GM12873 (cell line): ENCODE measurements around the gene TMEM9.

Source experiments
- TF ChIP-seq, protein P1 (sequence below): IDR thresholded peaks from 2 replicates; pipeline ENCODE4 v1.5.1; 2012; ENCODE audit warnings: low read depth, mild to moderate bottlenecking, moderate library complexity, low read length, control low read depth; ENCODE audit not compliant: insufficient read depth; ENCODE audit errors: missing control alignments

TMEM9 gene

DNA sequence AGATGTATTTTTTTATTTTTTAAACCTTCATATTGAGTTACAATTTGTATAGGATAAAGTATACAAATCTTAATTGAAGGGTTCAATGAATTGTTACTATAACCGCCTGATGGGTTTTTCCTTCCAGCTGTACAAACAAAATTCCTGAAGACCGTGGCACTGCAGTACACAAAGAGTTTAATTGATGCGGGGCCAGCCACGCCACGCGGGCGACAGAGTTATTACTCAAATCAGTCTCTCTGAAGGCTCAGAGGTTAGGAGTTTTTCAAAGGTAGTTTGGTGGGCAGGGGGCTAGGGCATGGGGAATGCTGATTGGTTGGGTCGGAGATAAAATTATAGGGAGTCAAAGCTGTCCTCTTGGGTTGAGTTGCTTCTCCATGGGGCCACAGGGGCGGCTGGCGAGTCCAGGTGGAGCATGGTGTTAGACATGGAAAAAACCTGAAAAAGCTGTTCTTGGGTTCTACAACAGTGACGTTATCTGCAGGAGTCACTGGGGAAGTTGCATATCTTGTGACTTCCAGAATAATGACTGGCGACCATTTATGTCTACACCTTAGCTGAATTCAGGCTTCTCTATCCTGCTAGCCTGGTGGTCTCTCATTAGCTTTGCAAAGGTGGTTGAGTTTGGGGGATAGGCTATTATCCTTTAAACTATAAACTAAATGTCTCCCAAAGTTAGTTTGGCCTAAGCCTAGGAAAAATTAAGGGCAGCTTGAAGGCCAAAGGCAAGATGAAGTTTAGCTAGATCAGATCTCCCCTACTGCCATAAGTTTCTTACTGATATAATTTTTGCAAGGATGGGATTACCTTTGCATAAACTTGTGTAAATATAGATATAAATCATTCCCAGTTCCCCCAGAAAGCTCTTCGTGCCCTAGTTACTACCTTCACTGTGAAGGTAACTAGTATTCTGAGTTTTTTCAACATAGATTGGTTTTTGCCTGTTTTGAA is 13.0 kb upstream of the TMEM9 start:
- TF ChIP-seq, protein P1, sequence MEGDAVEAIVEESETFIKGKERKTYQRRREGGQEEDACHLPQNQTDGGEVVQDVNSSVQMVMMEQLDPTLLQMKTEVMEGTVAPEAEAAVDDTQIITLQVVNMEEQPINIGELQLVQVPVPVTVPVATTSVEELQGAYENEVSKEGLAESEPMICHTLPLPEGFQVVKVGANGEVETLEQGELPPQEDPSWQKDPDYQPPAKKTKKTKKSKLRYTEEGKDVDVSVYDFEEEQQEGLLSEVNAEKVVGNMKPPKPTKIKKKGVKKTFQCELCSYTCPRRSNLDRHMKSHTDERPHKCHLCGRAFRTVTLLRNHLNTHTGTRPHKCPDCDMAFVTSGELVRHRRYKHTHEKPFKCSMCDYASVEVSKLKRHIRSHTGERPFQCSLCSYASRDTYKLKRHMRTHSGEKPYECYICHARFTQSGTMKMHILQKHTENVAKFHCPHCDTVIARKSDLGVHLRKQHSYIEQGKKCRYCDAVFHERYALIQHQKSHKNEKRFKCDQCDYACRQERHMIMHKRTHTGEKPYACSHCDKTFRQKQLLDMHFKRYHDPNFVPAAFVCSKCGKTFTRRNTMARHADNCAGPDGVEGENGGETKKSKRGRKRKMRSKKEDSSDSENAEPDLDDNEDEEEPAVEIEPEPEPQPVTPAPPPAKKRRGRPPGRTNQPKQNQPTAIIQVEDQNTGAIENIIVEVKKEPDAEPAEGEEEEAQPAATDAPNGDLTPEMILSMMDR: no peak

DNA sequence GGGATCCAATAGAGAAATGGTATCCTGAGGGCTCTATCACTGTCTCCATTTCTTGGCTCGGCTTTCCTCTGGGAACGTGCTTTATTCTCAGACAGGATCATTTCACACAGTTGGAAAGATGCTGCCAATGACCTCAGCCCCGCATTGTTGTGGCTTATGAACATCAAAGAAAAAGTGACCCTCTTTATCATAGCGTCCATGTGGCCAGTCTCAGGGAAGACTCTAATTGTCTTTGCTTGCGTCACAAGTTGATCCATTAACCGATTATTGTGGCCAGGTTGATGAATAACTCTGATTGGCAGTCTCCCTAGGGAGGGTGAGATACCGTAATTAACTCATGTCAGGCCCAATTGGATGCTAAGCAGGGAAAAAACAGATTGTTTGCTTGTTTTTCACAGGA is 10.4 kb upstream of the TMEM9 start:
- TF ChIP-seq, protein P1: no peak

DNA sequence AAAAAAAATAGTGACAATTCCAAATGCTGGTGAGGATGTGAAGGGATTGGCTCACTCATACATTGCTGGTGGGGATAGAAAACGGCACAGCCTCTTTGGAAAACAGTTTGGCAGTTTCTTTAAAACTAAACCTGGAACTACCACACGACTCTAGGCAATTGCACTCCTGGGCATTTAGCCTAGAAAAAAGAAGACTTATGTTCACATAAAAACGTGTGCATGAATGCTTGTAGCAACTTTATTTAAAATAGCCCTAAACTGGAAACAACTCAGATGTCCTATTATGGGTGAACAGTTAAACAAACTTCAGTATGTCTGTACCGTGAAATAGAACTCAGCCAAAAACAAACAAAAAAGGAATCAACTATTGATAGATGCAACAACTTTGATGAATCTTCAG is 9.4 kb upstream of the TMEM9 start:
- TF ChIP-seq, protein P1: no peak

GRCh38 chr1:201157949-201158348 is 3.7 kb upstream of the TMEM9 start:
- TF ChIP-seq, protein P1: no peak

- TF ChIP-seq, protein P1: no peak
Observed at GRCh38 chr1:201156819-201157218, 2.5 kb upstream of the TMEM9 start.

DNA sequence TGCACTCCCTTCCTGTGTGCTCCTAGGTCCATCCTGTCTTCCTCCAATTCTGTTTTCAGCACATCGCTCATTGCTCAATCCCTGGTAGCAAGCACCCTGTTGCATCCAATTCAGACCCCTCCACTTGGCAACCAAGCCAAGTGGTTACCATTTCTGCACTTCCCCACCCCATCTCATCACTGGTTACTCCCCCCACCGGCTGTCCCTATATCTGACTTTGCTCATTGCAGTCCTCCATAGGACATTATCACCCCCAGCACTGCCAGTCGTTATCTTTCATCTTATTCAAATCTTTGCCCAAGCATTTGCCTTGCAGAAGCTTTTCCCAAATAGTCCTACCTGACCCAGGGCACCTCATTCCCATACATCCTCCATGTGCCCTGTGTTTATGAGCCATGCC is 2.1 kb upstream of the TMEM9 start:
- TF ChIP-seq, protein P1: no peak

GRCh38 chr1:201155354-201155753 is 1.1 kb upstream of the TMEM9 start:
- TF ChIP-seq, protein P1: no peak
